Peyer's patch (tissue), 4 donors: ENCODE results near the gene KLHDC7B. TPM values are rescaled to one million over a fixed set of nuclear protein-coding genes. Genes with fewer than 3 reads are reported as not detected.
A peak's percentile ranks its signal among the peaks of the same experiment; 100 is the strongest.

Experiments used
- DNase-seq, 3 donors: peaks; one replicate each; pipeline ENCODE4 v3.0.0-alpha.2; 2017 to 2019
- H3K27ac ChIP-seq, 4 donors: fragments of 200-600 bp; sonication (generic); one replicate each; pipeline ENCODE4 v1.5.1; 2016 to 2019
- H3K27me3 ChIP-seq, 2 donors: fragments of 200-600 bp; sonication (generic); one replicate each; pipeline ENCODE4 v1.5.1; 2019
- H3K36me3 ChIP-seq, 3 donors: fragments of 200-600 bp; sonication (generic); one replicate each; pipeline ENCODE4 v1.5.1; 2016 to 2019
- H3K4me1 ChIP-seq, 4 donors: fragments of 200-600 bp; sonication (generic); one replicate each; pipeline ENCODE4 v1.5.1; 2016 to 2019
- H3K4me3 ChIP-seq, 4 donors: fragments of 200-600 bp; sonication (generic); 1 replicate in 3 of 4; 2 replicates in 1 of 4; pipeline ENCODE4 v1.5.1; 2016 to 2019; ENCODE audit warnings: mild to moderate bottlenecking in 1 of 4
- H3K9me3 ChIP-seq, 4 donors: fragments of 200-600 bp; sonication (generic); one replicate each; pipeline ENCODE4 v1.5.1; 2016 to 2019; ENCODE audit warnings: mild to moderate bottlenecking in 1 of 4
- CTCF ChIP-seq, 6 experiments: fragments of 450-650 bp in 4 of 6; fragments of 200-600 bp in 2 of 6; sonication (generic) in 1 of 6; IDR thresholded peaks; one replicate each; pipeline ENCODE4 v1.5.1; 2017 to 2019; ENCODE audit warnings: antibody characterized with exemption in 6 of 6, mild to moderate bottlenecking in 3 of 6, moderate library complexity in 1 of 6
- POLR2A ChIP-seq, 2 donors: fragments of 450-650 bp; IDR thresholded peaks; one replicate each; pipeline ENCODE4 v1.5.1; 2017; ENCODE audit warnings: antibody characterized with exemption in 2 of 2, mild to moderate bottlenecking in 2 of 2, moderate library complexity in 2 of 2
- total RNA-seq, 4 donors: library from RNA; depleted of rRNA; stranded (reverse); fragments of >200 nt; gene quantifications; one replicate each; pipeline ENCODE4 v1.1.0, GENCODE V29; 2016

The KLHDC7B gene
- total RNA-seq, 4 donors from 2014 or later = 1.1 TPM; not detected in 3

GRCh38 chr22:50564289-50564688 lies 18.6 kb downstream of the KLHDC7B start:
- Histone ChIP-seq H3K36me3 (peaks cover 0 to 4% (median 0%) of the 10 kb centered on the region in 3 donors), H3K9me3 (no peaks in the 10 kb centered on the region), H3K27ac (peak overlapping the region in 1 of 4 donors; percentile 78), H3K4me1 (peaks cover 0 to 8% (median 6%) of the 10 kb centered on the region in 4 donors), H3K27me3 (no peaks in the 10 kb centered on the region), H3K4me3 (no peak overlapping the region)
- DNase-seq = no peak
- TF ChIP-seq POLR2A (IDR thresholded peaks at IDR 0.05) (no peak), CTCF (IDR thresholded peaks at IDR 0.05) (no peak)

GRCh38 chr22:50567721-50568252 lies 22.1 kb downstream of the KLHDC7B start:
- Histone ChIP-seq H3K36me3 (peaks cover 0 to 31% (median 0%) of the 10 kb centered on the region in 3 donors), H3K4me1 (peaks cover 0 to 8% (median 6%) of the 10 kb centered on the region in 4 donors), H3K27me3 (no peaks in the 10 kb centered on the region), H3K4me3 (no peak overlapping the region), H3K27ac (no peak overlapping the region), H3K9me3 (no peaks in the 10 kb centered on the region)
- TF ChIP-seq CTCF (IDR thresholded peaks at IDR 0.05) (no peak), POLR2A (IDR thresholded peaks at IDR 0.05) (no peak)
- DNase-seq = no peak

- H3K9me3 ChIP-seq = no peaks in the 10 kb centered on the region
- H3K4me3 ChIP-seq = no peak overlapping the region
- H3K36me3 ChIP-seq = peaks cover 0 to 31% (median 0%) of the 10 kb centered on the region in 3 donors
- H3K27ac ChIP-seq = no peak overlapping the region
- H3K27me3 ChIP-seq = no peaks in the 10 kb centered on the region
- peaks cover 0 to 4% (median under 1%) of the 10 kb centered on the region in 4 donors for H3K4me1 ChIP-seq
- TF ChIP-seq CTCF (IDR thresholded peaks at IDR 0.05) = no peak
- no peak for TF ChIP-seq POLR2A (IDR thresholded peaks at IDR 0.05)
- peak in 1 of 3 donors; percentile 54 for DNase-seq
Measured at GRCh38 chr22:50568626-50569025, 22.9 kb downstream of the KLHDC7B start.

GRCh38 chr22:50569041-50569459 lies 23.4 kb downstream of the KLHDC7B start:
- no peak for TF ChIP-seq POLR2A (IDR thresholded peaks at IDR 0.05)
- TF ChIP-seq CTCF (IDR thresholded peaks at IDR 0.05) = peak in 1 of 6 experiments; percentile 11
- peaks cover 0 to 31% (median 0%) of the 10 kb centered on the region in 3 donors for H3K36me3 ChIP-seq
- peak in 2 of 3 donors; percentile 58 to 68 for DNase-seq
- no peaks in the 10 kb centered on the region for H3K9me3 ChIP-seq
- no peak overlapping the region for H3K27ac ChIP-seq
- no peak overlapping the region for H3K4me3 ChIP-seq
- H3K4me1 ChIP-seq = no peaks in the 10 kb centered on the region
- H3K27me3 ChIP-seq = no peaks in the 10 kb centered on the region

- peaks cover 0 to 31% (median 0%) of the 10 kb centered on the region in 3 donors for H3K36me3 ChIP-seq
- no peaks in the 10 kb centered on the region for H3K27me3 ChIP-seq
- no peak overlapping the region for H3K4me3 ChIP-seq
- H3K4me1 ChIP-seq = no peaks in the 10 kb centered on the region
- no peaks in the 10 kb centered on the region for H3K9me3 ChIP-seq
- TF ChIP-seq POLR2A (IDR thresholded peaks at IDR 0.05) (no peak), CTCF (IDR thresholded peaks at IDR 0.05) (no peak)
- H3K27ac ChIP-seq = no peak overlapping the region
- peak in 1 of 3 donors; percentile 40 for DNase-seq
Measured at GRCh38 chr22:50569896-50570535, 24.3 kb downstream of the KLHDC7B start.
